ENCODE data around the gene GRN.
"Not testable (repeated sequence)": the region's sequence is repeated elsewhere in the genome, so short reads cannot be mapped to it uniquely, and the experiment has no call there.

Gene GRN

DNA sequence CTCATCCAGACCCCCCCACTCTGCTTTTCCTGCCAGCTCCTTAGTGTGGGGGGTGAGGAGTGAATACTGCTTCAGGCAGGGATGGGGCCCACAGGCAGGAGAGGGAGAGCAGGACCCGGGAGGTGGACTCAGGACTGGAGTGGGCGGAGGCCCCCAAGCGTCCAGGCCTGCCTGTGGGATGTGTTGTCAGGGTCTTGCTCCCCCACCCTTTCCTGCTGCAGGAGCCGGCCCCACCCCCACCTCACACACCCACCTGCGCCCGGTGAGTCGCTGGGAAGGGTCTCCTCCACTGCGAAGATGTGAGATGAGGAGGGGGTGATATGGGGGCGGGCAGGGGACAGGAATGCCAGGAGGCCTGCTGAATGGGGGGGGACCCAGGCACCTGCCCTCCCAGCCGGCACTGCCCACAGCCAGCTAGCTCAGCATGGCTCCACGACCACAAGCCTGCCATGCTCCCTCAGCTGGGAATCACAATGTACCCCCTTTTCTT lies 17.4 kb downstream of the GRN start:
- no peak for DNase-seq

DNA sequence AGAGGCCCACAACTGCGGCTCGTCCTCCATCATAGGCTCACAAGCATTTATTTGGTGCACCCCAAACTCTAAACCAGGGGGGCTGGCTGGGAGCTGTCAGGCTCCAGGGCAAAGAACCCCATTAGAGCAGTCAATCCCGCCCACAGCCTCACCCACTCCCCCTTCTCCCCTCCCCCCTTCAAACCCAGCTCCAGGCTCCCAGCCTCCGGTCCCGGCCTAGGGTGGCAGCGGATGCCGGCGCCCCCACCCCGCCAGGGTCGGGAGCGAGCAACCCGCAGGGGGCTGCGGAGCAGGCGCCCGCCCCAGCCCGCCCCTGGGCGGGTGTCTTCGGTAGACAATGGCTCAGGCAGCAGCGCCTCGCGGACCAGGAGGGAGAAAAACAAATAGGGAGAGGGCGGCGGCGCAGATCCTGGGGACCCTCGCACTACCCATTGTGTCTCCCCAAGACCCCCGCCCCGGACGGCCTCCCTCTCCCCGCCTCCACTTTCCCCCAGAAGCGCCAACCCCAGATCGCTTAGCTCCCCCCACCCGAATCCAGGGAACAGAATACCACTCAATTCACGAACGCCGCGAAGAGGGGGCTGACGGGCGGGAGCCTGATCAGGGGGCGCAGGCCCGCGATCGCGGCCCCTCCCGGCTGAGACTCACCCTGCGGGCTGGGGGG lies 18.0 kb downstream of the GRN start:
- DNase-seq, result no peak

DNA sequence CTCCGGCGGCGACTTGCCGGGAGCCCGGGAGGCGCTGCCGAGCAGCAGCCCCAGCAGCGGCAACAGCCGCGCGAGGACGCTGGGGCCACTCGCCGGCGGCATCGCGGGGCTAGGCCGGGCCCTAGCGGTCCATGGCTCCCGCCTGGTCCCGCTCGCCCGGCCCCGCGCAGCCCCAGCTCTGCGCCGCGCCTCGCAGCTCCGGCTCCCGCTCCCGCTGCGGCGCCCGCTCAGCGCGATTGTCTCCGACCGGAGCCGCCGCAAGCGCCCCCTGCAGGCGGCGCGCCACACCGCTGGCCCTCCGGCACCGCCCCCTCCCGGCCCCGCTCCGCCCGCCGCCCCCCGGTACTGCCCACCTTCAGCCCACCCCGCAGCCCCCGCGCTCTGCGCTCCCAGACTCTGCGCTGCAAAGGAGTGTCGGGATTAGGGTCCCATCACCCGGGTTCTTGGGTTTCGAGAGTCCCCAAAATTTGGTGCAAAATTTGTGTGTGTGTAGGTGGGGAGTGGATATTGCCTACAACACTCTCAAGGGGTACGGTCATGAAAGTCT lies 18.6 kb downstream of the GRN start, which contains the start of gene FAM171A2:
FAM171A2 (minus strand) TSS at position 241 of the 547 bp plus-strand sequence; CDS start at position 102, 139 bp downstream.
- peak; percentile 35 for DNase-seq

DNA sequence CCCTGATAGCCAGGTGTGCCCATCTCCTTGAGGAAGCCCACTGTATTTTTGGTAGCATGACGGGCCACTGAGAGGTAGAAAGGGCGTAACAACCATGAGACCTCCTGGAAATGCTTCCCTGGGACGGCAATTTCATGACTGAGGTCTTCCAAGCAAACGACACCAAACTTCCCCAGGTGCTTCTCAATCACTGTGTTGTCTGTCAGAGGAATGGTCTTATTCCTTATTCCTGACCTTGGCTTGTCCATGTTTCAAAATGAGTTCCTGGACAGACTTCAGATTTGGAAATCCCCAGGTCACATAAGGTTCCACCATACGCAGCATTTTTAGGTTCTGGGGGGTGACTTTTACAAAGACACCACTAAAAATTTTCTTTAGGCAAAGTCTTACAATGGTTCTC lies 19.9 kb downstream of the GRN start:
- DNase-seq, result not testable (repeated sequence)

DNA sequence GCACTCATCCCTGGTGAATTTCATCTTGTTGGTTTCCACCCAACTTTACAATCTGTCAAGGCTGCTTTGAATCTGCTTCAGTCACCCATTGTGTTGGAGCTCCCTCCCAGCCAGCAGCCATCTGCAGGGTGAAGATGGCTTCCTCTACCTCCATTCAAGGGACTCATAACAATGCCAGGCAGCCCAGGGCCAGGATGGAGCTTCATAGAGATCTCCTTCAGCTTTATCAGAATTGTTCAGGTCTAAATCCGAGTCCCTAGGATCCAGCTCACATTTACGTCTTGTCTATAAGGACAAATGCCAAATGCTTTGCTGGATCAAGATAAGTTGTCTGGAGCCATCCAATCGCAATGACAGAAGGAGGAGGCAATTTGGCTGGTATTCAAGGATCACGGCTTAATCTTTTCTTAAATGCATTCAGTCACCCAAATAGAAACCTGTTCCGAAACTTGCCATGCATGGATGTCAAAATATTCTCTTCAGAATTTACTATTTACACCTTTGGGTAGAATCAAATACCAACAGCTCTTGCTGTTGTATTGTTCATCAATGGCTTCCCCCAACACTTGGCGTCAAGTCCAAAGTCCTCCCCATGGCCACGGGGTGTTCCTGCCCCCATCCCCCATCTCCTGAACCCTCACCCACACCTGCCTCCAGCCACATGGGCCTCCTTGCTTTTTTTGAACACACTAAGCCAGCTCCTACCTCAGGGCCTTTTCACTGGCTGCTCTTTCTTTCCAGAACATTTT lies 22.3 kb downstream of the GRN start:
- no peak for DNase-seq

DNA sequence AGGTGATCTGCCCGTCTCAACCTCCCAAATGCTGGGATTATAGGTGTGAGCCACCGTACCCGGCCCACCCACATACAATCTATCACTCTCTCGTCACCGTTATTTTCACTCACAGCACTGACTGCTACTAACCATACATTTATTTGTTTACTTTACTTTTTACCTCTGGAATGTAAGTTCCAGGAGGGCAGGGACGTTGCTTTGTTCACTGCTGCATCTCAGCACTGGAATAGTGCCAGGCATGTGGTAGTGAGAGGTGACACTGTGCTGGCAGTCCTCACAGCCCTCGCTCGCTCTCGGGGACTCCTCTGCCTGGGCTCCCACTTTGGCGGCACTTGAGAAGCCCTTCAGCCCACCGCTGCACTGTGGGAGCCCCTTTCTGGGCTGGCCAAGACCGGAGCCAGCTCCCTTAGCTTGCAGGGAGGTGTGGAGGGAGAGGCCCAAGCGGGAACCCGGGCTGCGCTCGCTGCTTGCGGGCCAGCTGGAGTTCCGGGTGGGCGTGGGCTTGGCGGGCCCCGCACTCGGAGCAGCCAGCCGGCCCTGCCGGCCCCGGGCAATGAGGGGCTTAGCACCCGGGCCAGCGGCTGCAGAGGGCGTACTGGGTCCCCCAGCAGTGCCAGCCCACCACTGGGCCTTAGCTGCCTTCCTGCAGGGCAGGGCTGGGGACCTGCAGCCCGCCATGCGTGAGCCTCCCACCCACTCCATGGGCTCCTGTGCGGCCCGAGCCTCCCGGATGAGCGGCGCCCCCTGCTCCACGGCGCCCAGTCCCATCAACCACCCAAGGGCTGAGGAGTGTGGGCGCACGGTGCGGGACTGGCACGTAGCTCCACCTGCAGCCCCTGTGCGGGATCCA lies 23.5 kb downstream of the GRN start:
- DNase-seq, result not testable (repeated sequence)

DNA sequence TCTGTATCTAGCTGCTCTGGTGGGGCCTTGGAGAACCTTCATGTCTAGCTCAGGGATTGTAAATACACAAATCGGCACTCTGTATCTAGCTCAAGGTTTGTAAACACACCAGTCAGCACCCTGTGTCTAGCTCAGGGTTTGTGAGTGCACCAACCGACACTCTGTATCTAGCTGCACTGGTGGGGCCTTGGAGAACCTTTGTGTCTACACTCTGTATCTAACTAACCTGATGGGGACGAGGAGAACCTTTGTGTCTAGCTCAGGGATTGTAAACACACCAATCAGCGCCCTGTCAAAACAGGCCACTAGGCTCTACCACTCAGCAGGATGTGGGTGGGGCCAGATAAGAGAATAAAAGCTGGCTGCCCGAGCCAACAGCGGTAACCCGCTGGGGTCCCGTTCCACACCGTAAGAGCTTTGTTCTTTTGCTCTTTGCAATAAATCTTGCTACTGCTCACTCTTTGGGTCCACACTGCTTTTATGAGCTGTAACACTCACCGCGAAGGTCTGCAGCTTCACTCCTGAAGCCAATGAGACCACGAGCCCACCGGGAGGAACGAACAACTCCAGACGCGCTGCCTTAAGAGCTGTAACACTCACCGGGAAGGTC lies 24.4 kb downstream of the GRN start:
- not testable (repeated sequence) for DNase-seq

DNA sequence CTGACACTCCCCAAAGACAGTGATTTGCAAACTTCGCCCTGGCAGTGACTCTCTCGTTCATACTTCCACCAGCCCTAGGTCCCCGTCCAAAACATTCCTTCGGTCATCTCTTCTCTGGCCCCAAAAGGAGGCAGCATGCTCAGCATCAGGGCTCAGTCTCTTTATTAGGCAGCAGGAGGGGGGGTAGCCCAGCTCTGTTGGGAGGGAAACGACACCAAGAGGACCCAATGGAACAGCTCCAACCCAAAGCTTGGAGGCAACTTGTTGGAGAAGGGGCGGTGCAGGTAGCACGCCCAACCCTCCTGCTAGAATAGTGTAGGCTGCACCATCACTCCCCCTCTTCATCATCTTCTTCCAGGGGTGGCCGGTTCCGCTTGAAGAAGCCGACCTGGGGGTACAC lies 26.9 kb downstream of the GRN start:
- no peak for DNase-seq

DNA sequence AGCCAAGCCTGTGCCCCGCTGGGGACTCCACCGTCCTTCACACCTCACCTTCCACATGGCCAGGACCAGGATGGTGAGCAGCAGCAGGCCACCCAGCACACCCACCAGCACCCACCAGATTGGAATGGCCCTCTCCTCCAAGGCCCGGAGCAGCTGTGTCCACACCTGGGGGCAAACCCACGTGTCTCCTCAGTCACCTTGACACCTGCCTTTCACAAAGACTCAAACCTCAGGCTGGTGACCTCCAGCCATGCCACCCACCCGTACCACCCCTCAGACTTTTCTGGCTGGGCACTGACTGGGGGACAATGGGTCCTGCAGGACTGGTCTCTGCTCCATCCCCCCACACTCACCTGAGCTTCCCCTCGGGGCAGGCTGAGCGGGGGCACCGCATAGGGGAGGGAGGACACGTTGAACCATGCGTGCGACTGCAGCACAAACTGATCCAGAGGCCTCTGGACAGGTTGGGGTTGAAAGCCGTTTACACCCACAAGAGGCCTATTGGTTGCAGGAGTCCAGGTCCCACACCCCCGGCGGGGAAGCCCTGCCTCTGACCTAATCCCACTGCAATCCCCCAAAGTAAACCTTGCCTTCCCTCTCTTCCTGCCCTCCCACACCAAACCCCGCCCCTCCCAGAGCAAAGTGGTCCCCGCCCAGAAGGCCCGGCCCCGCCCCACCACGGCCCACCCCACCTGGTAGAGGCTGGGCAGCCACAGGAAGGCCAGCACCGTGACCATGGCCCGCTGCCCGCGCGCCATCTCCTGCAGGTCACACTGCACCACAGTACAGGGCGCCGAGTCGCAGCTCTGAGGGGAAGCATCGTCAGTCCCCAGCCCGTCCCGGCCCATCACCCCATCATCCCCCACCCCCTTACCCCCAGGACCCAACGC lies 29.4 kb downstream of the GRN start:
- DNase-seq, result no peak

DNA sequence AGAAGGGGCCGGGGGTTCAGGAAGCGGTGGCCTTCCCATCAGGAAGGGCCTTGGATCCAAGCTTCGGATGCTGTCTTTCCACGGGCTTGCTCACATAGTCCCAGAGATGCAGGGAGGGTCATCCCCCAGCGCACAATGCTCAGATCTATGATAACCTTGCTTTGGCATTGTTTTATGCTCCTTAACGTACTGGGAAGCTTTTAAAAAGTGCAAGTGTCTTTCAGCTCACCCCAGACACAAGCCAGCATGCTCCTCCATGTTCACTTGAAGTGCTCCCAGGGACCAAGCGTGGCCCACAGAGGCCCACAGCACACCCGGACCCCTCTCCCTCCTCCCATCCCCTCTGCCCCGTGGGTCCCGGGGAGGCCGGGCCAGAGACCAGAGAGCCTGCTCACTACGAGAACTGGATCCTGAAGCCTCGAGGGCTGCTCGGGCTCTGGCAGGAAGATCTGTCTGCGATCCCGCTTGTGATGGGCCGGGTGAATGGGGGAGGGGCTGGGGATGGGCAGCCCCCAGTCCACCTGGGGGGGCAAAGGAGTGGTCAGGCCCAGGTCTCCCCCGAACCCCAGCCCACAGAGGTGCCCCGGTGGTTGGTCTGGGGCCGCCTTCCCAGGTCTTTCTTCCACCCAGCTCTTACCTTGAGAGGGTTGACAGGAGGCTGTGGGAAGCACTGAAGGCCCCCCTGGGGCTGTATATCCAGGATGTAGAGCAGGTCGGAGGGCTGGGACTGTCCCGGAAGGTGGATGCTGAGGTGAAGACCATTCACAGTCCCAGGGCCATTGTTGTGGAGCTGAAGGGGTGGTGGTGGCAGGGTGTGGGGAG lies 30.3 kb downstream of the GRN start:
- no peak for DNase-seq

DNA sequence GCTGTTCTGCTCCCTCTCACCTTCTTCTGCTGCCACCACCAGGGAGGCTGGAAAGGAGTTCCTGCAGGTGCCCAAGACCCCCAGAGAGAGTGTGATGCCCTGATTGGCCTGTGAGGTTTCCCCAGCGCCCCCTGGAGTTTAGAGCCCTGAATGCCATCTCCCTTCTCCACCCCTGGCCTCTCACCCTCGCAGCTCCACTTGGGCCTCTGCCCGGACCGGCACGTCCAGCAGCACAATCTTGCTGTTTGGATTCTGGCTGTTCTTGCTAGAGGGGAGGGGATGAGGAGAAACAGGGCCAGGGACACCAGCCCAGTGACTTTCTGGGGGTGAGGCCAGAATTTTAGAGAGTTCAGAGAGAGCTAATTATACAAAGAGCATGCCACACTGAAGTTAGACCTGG lies 31.0 kb downstream of the GRN start:
- no peak for DNase-seq

DNA sequence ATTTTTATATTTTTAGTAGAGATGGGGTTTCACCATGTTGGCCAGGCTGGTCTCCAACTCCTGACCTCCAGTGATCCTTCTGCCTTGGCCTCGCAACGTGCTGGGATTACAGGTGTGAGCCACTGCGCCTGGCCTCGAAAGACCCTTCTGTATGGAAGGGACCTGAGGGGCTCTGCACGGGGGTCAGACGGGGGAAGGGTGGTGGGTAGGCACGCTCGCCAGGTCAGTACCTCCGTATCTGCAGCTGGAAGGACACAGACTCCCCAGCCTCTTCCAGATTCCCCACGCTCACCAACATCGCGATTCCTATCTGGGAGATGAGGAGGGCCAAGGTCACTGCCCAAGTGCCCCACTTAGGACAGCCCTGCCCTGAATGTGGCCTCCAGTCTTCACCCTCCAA lies 31.7 kb downstream of the GRN start:
- no peak for DNase-seq

DNA sequence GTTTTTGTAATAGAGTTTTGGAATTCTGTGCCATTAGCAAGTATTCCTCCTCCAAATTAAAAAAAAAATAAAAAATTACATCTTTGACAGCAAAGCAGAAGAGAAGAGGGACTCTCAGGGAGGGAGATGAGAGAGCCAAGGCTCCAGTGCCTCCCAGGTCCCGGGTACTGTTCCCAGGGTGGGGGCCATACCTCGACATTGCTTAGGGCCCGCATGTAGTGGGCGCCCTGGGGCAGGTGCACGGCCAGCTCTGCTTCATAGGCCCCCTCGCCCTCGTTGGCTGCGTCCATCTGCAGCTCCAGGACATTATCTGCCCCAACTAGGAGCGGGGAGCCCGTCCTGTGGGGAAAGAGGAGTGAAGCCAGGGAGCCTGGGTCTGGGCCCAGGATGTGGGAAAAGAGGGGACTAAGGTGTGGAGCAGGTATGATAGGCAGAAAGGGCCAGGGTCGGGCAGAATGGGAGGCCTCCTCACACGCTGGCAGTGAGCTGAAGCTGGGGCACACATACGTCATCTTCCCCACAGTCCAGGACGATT lies 33.1 kb downstream of the GRN start:
- DNase-seq, result no peak

DNA sequence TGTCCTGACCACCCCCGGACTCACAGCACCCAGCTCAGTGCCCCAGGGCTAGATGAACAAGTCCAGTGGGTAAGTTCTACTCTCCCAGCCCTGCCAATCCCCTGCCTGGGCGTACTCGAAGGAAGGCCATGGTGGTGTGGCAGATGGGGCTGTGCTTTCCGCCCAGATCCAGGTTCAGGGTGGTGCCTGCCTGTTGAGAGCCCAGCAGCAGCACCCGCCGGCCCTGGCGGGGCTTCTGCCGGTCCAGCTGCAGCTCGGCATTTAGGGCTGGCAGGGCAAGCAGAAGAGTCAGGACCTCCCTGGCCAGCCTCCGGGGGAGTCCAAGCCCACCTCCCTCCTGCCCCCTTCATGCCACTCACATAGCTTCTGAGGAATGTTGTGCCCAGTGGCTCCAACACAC lies 34.8 kb downstream of the GRN start:
- no peak for DNase-seq

DNA sequence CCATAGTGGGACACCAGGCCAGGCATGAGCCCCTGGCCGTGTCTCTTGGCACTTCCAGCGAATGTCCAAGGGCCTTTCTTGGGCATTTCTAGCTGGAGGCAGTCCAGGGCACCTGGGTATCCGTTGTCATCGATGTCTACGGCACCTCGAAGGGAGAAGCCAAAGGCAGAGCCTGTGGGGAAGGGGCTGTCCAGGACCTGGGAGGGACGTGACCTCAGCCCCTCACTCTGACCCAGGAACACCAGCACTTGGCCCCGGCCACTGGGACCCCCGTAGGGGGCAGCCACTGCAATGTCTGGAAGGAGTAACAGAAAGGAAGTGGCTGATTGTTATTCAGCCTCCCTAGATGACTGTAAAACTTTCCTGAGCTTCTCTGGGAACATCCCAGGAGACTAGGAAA lies 35.7 kb downstream of the GRN start:
- DNase-seq, result no peak

DNA sequence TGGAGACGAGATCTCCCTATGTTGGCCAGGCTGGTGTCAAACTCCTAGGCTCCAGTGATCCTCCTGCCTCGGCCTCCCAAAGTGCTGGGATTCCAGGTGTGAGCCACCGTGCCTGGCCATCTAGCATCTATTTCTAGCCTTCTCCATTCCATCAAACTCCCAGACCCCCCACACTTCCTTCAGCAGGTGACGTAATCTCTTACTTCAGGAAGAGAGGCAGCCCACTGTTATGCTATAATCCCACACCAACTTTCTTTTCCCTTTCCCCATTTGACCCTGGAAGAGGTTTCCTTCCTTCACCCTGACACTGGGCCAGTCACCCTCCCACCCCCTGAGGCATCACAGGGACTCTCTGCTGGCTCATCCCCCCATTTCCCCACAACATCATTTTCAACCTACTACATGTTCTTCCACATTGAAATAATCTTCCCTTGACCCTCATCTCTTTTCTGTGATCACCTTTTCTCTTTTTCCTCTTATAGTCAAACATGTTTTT lies 36.8 kb downstream of the GRN start:
- no peak for DNase-seq

DNA sequence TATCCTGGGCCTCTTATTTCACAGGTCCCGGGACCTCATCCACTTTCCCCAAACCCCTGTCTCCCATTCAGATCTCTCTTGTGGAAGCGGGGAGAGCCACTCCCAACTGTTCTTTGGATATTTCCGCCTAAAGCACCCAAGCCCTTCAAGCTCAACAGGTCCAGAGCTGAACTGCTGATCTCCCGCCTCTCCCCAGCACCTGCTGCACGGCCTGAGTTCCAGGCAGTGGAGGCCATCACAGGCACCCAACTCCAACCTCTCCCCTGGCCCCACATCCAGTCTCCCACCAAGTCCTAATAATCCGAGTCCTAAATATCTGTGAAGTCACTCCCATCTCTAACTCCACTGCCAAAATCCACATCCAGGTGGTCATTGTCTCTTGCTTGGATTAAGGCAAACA lies 37.8 kb downstream of the GRN start:
- DNase-seq, result no peak

DNA sequence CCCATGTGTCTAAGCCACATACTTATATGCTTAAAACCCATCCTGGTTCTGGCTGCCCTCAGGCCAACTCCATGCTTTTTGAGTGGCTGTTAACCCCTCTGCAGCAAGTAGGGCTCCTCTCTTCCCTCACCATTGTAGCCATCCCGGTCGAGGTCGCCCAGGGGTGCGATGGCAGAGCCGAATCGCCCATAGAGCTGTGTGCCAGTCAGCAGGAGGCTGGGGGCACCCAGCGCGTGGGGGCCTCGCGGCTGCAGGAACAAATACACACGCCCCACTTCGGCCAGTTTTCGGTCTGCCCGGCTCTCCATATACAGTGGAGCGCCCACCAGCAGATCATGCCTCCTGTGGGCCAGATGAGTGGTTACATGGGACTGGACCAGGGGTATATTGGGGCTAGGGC lies 38.3 kb downstream of the GRN start:
- DNase-seq, result no peak

DNA sequence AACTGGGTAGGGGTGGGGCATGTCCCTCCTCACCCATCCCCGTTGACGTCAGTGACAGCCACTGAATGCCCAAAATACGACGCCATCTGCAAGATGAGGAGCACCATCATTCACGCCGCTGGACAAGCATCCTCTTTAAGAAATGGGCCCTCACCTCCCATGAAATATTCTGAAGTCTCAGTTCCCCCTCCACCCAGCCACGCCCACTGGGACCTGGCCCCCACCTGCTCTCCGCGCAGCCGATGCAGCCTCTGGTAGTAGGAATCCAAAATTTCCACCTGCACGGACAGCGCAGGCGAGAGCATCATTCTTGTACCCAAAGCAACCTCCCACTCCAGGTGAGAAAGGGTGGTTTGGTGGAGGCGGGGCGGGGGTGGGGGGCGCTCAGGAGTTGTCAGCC lies 38.8 kb downstream of the GRN start:
- no peak for DNase-seq

DNA sequence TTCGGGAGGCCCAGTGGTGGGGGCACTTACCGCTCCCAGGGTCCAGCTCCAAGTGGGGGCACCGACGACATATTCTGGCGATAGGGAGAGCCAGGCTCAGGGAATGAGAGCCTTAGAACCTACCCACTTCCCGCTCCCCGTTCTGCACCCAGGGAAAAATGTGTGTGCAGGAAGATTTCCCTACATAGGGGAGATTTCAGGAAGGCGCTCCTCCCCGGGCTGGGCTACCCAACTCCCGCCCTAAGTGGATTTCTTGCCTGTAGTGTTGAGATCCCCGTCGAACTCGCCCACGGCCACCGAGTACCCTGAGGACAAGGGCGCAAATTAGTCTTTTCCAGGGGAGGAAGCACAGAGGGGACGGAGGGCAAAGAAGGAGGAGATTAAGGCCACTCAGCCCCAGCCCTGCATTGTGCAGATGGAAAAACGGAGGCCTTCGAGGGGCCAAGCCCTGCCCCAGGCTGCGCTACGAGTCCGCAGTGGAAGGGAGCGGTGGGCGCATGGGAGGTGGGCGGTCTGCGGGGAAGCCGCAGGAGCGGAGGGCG lies 39.2 kb downstream of the GRN start:
- DNase-seq, result no peak
